OCI-LY3 (cell line): ENCODE data around the gene GLIS1.

Source experiments
- EZH2phosphoT487 ChIP-seq: fragments of 200-600 bp; shearing (Covaris generic); IDR thresholded peaks from 2 replicates; pipeline ENCODE4 v1.6.1; 2018; ENCODE audit warnings: antibody characterized with exemption, mixed run types, low read depth
- TF ChIP-seq, protein P1 (sequence below): fragments of 200-600, 300-600 bp; sonication (generic); IDR thresholded peaks from 2 replicates; pipeline ENCODE4 v1.5.1; 2014; ENCODE audit warnings: antibody characterized with exemption, low read length, low read depth

DNA sequence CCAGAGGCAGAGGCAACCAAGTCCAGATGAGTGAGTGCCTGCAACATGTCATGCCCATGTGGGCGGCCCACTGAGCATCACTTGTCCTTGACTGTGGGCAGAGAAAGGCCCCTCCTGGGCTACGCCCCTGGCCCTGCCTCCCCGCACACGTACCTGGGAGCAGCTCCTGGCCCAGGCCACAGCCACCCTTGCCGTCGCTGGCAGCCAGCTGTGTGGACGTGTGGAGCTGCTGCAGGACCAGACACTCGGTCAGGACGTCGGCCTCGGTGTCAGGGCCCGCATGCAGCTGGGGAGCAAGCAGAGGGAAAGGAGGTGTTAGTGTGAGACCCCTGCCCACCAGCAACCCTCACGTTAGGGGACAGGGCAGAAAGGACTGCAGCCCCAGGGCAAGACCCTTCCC is 218.5 kb downstream of the GLIS1 start:
- TF ChIP-seq, protein P1, sequence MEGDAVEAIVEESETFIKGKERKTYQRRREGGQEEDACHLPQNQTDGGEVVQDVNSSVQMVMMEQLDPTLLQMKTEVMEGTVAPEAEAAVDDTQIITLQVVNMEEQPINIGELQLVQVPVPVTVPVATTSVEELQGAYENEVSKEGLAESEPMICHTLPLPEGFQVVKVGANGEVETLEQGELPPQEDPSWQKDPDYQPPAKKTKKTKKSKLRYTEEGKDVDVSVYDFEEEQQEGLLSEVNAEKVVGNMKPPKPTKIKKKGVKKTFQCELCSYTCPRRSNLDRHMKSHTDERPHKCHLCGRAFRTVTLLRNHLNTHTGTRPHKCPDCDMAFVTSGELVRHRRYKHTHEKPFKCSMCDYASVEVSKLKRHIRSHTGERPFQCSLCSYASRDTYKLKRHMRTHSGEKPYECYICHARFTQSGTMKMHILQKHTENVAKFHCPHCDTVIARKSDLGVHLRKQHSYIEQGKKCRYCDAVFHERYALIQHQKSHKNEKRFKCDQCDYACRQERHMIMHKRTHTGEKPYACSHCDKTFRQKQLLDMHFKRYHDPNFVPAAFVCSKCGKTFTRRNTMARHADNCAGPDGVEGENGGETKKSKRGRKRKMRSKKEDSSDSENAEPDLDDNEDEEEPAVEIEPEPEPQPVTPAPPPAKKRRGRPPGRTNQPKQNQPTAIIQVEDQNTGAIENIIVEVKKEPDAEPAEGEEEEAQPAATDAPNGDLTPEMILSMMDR: no peak
- no peak for TF ChIP-seq EZH2phosphoT487
